ENCODE data around the gene MATN4. TPM values are rescaled to one million over a fixed set of nuclear protein-coding genes. Genes with fewer than 3 reads are reported as not detected.

Gene MATN4
- total RNA-seq, 2 experiments from 2014 or later: 0.70 to 0.95 TPM

- H3K27ac Mint-ChIP-seq: no peak overlapping the region
- intact Hi-C loops (cut with micrococcal nuclease): no loop called here
- ChIA-PET POLR2A (interaction anchor here (0.5 kb wide), 1 partner anchor 120 kb away, joined by 5 read pairs; no protein-coding TSS in a partner anchor), CTCF (interaction anchor here (0.7 to 8.8 kb wide), 8 partner anchors 12 to 448 kb away, joined by 3 to 133 read pairs (median 3); partner anchors contain the start of genes PIGT and SYS1)
- no peak overlapping the region for H3K4me3 Mint-ChIP-seq
- no peaks in the 10 kb centered on the region for H3K9me3 Mint-ChIP-seq
- no peak for DNase-seq
- no peaks in the 10 kb centered on the region for H3K27me3 Mint-ChIP-seq
- peaks cover 5% of the 10 kb centered on the region for H3K36me3 Mint-ChIP-seq
- H3K4me1 Mint-ChIP-seq (ENCODE audit: low read depth): peaks cover 26% of the 10 kb centered on the region
These were observed 14.9 kb upstream of the MATN4 start for GRCh38 chr20:45322952-45323383.

DNA sequence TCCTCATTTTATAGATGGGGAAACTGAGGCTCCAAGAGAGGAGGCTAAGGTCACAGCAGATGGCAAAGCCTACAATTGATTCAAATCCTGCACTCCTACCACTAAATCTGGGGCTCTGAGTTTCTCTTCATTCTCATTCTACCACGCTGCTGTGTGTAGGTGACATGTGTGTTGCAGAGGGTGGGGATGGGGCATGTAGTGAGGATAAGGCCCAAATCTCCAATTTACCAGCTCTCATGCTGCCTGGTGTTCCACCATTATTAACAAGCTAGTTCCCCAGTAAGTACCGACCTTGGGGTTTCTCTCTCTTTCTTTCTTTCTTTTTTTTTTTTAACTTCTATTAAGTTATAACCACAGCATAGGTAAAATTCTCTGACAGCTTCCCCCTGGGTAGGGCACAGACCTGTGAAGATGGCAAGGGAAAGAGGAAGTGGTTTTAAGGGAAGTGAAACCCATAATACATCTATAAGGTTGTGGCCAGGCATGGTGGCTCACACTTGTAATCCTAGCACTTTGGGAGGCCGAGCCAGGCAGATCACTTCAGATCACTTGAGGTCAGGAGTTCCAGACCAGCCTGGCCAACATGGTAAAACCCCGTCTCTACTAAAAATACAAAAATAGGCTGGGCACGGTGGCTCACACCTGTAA lies 13.0 kb upstream of the MATN4 start:
- peaks cover 30% of the 10 kb centered on the region for H3K4me1 Mint-ChIP-seq (ENCODE audit: low read depth)
- POLR2A ChIA-PET: no interaction called here
- no peaks in the 10 kb centered on the region for H3K9me3 Mint-ChIP-seq
- peaks cover 5% of the 10 kb centered on the region for H3K27me3 Mint-ChIP-seq
- no peaks in the 10 kb centered on the region for H3K36me3 Mint-ChIP-seq
- no peak overlapping the region for H3K4me3 Mint-ChIP-seq
- no peak overlapping the region for H3K27ac Mint-ChIP-seq
- CTCF ChIA-PET: interaction anchor here (1.0 to 8.8 kb wide), 10 partner anchors 9 to 449 kb away, joined by 3 to 133 read pairs (median 23); partner anchors contain the start of gene SYS1
- intact Hi-C loops (cut with micrococcal nuclease): no loop called here
- DNase-seq: peak; percentile 33

GRCh38 chr20:45318948-45319347 lies 10.8 kb upstream of the MATN4 start:
- Mint-ChIP-seq H3K27ac (peak overlapping the region; percentile 70), H3K27me3 (peaks cover 13% of the 10 kb centered on the region), H3K36me3 (no peaks in the 10 kb centered on the region), H3K4me1 (ENCODE audit: low read depth) (peaks cover 30% of the 10 kb centered on the region), H3K4me3 (no peak overlapping the region), H3K9me3 (no peaks in the 10 kb centered on the region)
- POLR2A ChIA-PET: interaction anchor here (0.7 to 1.1 kb wide), 3 partner anchors 17 to 118 kb away, joined by 3 read pairs; no protein-coding TSS in a partner anchor
- CTCF ChIA-PET: interaction anchor here (0.6 to 8.8 kb wide), 21 partner anchors 9 to 452 kb away, joined by 3 to 133 read pairs (median 7); partner anchors contain the start of gene SYS1
- DNase-seq: no peak
- intact Hi-C loops (cut with micrococcal nuclease): loop anchor here (1.0 to 5.0 kb wide), 5 partner anchors 28 to 453 kb away; partner anchors contain the start of gene SYS1

DNA sequence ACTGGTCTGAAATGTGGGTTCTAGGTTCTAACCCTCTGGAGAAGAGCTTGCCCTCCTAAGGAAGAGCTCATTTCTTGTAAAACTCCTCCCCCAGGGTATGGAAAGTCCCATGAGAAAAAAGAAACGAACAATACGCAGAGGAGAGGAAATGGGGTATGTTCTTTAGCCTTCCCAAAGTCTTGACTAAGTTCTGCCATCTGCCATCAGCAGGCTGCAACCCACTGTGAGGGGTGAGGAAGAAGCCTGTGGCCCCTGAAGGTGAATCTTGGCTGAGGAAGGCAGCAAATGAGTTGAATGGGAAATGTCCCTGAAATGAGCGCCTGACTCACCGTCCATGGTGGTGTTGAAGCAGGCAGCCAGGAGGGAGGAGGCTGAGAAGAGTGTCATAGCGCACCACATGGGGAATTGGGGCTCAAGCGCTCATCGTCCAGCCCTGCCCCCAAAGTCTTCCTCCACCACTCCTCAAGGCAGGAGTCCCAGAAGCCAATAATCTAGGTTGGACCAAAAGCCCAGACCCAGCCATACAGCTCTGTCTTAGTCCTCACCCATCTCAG lies 10.4 kb upstream of the MATN4 start:
- ChIA-PET CTCF (interaction anchor here (0.6 to 8.8 kb wide), 18 partner anchors 9 to 452 kb away, joined by 3 to 133 read pairs (median 10); partner anchors contain the start of gene SYS1), POLR2A (interaction anchor here (0.7 to 1.1 kb wide), 4 partner anchors 15 to 119 kb away, joined by 3 read pairs; no protein-coding TSS in a partner anchor)
- Mint-ChIP-seq H3K9me3 (no peaks in the 10 kb centered on the region), H3K27ac (peak overlapping the region; percentile 16), H3K4me3 (no peak overlapping the region), H3K36me3 (no peaks in the 10 kb centered on the region), H3K27me3 (peaks cover 15% of the 10 kb centered on the region), H3K4me1 (ENCODE audit: low read depth) (peaks cover 30% of the 10 kb centered on the region)
- peak; percentile 39 for DNase-seq
- intact Hi-C loops (cut with micrococcal nuclease): loop anchor here (2.0 to 5.0 kb wide), 3 partner anchors 28 to 454 kb away; partner anchors contain the start of gene SYS1

DNA sequence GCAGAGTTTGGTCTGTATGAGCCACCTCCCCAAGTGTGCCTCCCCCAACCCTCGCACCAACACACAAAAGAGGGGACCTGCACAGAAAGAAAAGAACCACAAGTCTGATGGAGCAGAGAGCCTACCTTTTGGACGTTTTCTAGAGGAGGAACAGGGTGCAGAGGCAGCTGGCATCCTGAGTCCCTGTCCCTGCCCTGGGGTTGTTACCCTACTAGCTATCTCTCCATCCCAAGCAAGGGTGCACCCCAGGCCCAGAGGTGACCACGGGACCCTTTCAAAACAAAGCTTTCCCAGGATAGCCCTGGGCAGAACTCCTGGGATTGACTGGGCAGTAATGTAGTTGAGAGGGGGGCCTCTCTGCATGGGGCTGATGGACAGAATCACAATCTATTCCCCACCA lies 9.7 kb upstream of the MATN4 start:
- Mint-ChIP-seq H3K4me1 (ENCODE audit: low read depth) (peaks cover 30% of the 10 kb centered on the region), H3K4me3 (no peak overlapping the region), H3K9me3 (no peaks in the 10 kb centered on the region), H3K27ac (no peak overlapping the region), H3K27me3 (peaks cover 15% of the 10 kb centered on the region), H3K36me3 (no peaks in the 10 kb centered on the region)
- ChIA-PET POLR2A (no interaction called here), CTCF (interaction anchor here (0.6 to 8.8 kb wide), 12 partner anchors 10 to 453 kb away, joined by 3 to 133 read pairs (median 10); no protein-coding TSS in a partner anchor)
- no peak for DNase-seq
- intact Hi-C loops (cut with micrococcal nuclease): loop anchor here (2.0 to 5.0 kb wide), 3 partner anchors 29 to 454 kb away; partner anchors contain the start of gene SYS1

- H3K27me3 Mint-ChIP-seq: peaks cover 21% of the 10 kb centered on the region
- H3K27ac Mint-ChIP-seq: no peak overlapping the region
- H3K36me3 Mint-ChIP-seq: no peaks in the 10 kb centered on the region
- intact Hi-C loops (cut with micrococcal nuclease): loop anchor here (5.0 kb wide), 1 partner anchor 456 kb away; no protein-coding TSS in a partner anchor
- POLR2A ChIA-PET: interaction anchor here (0.5 kb wide), 1 partner anchor 729 kb away, joined by 3 read pairs; no protein-coding TSS in a partner anchor
- H3K4me3 Mint-ChIP-seq: no peak overlapping the region
- no peaks in the 10 kb centered on the region for H3K9me3 Mint-ChIP-seq
- DNase-seq: no peak
- CTCF ChIA-PET: interaction anchor here (1.1 to 8.8 kb wide), 6 partner anchors 24 to 454 kb away, joined by 3 to 133 read pairs (median 51); no protein-coding TSS in a partner anchor
- peaks cover 32% of the 10 kb centered on the region for H3K4me1 Mint-ChIP-seq (ENCODE audit: low read depth)
These were observed 8.3 kb upstream of the MATN4 start for GRCh38 chr20:45316150-45317080.

- ChIA-PET POLR2A (interaction anchor here (0.5 kb wide), 1 partner anchor 729 kb away, joined by 3 read pairs; no protein-coding TSS in a partner anchor), CTCF (interaction anchor here (1.2 to 8.8 kb wide), 5 partner anchors 23 to 177 kb away, joined by 3 to 133 read pairs (median 52); no protein-coding TSS in a partner anchor)
- no peak for DNase-seq
- Mint-ChIP-seq H3K9me3 (no peaks in the 10 kb centered on the region), H3K27ac (no peak overlapping the region), H3K4me3 (no peak overlapping the region), H3K4me1 (ENCODE audit: low read depth) (peaks cover 28% of the 10 kb centered on the region), H3K36me3 (no peaks in the 10 kb centered on the region), H3K27me3 (peaks cover 26% of the 10 kb centered on the region)
- intact Hi-C loops (cut with micrococcal nuclease): loop anchor here (5.0 kb wide), 1 partner anchor 457 kb away; no protein-coding TSS in a partner anchor
These were observed 7.6 kb upstream of the MATN4 start for GRCh38 chr20:45315672-45316071.

- Mint-ChIP-seq H3K36me3 (no peaks in the 10 kb centered on the region), H3K4me1 (ENCODE audit: low read depth) (peaks cover 20% of the 10 kb centered on the region), H3K27ac (no peak overlapping the region), H3K27me3 (peaks cover 32% of the 10 kb centered on the region), H3K9me3 (no peaks in the 10 kb centered on the region), H3K4me3 (no peak overlapping the region)
- no peak for DNase-seq
- ChIA-PET CTCF (interaction anchor here (0.6 to 4.6 kb wide), 7 partner anchors 21 to 812 kb away, joined by 3 to 52 read pairs (median 4); no protein-coding TSS in a partner anchor), POLR2A (no interaction called here)
- intact Hi-C loops (cut with micrococcal nuclease): no loop called here
These were observed 5.8 kb upstream of the MATN4 start for GRCh38 chr20:45313943-45314342.

DNA sequence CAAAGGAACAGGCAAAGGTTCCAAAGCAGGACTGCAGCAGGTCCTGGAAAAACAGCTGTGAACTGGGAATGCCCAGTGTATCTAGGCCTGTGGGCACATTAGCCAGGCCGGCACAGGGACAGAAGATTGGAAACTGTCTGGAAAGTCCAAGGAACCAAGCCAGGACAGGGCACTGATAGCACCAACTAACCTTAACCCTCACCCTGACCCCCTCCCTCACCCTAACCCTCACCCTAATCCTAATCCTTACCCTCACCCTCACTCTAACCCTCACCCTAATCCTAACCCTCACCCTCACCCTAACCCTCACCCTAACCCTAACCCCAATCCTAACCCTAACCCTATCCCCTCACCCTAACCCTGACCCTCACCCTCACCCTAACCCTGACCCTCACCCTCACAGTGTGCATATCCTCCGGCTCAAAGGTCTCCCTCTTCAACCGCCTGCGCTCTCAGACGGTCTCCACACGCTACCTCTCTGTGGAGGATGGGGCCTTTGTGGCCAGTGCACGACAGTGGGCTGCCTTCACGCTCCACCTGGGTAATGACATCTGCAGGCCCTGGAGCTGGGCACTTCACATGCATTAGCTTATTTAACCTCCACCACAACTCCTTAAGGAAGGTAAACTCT lies 5.1 kb upstream of the MATN4 start:
- H3K27ac Mint-ChIP-seq: no peak overlapping the region
- peaks cover 32% of the 10 kb centered on the region for H3K27me3 Mint-ChIP-seq
- peaks cover 13% of the 10 kb centered on the region for H3K4me1 Mint-ChIP-seq (ENCODE audit: low read depth)
- H3K36me3 Mint-ChIP-seq: no peaks in the 10 kb centered on the region
- H3K4me3 Mint-ChIP-seq: no peak overlapping the region
- no peaks in the 10 kb centered on the region for H3K9me3 Mint-ChIP-seq
- DNase-seq: no peak
- intact Hi-C loops (cut with micrococcal nuclease): no loop called here
- CTCF ChIA-PET: interaction anchor here (0.6 to 4.6 kb wide), 12 partner anchors 14 to 929 kb away, joined by 3 to 52 read pairs (median 5); no protein-coding TSS in a partner anchor
- POLR2A ChIA-PET: no interaction called here

GRCh38 chr20:45312241-45312640 lies 4.1 kb upstream of the MATN4 start:
- no peak for DNase-seq
- CTCF ChIA-PET: interaction anchor here (0.6 to 4.6 kb wide), 29 partner anchors 9 to 487 kb away, joined by 3 to 52 read pairs (median 4); partner anchors contain the start of gene SYS1
- Mint-ChIP-seq H3K27ac (no peak overlapping the region), H3K4me1 (ENCODE audit: low read depth) (peaks cover 10% of the 10 kb centered on the region), H3K36me3 (no peaks in the 10 kb centered on the region), H3K4me3 (no peak overlapping the region), H3K27me3 (peaks cover 35% of the 10 kb centered on the region), H3K9me3 (no peaks in the 10 kb centered on the region)
- intact Hi-C loops (cut with micrococcal nuclease): no loop called here
- POLR2A ChIA-PET: no interaction called here

All from activated CD4-positive, alpha-beta memory T cell treated with anti-CD3 and anti-CD28 coated beads for 36 hours (primary cell).